Stimulated activated CD4-positive, alpha-beta T cell treated with anti-CD3 and anti-CD28 coated beads, Interleukin-12 subunit alpha, Interleukin-12 subunit beta, amount 100 ng/mL, for 48 hours (primary cell): ENCODE measurements around the gene ABCD1.
A peak's percentile ranks its signal among the peaks of the same experiment; 100 is the strongest.
"Not testable (repeated sequence)": the region's sequence is repeated elsewhere in the genome, so short reads cannot be mapped to it uniquely, and the experiment has no call there.

Experiments used
- DNase-seq, 3 donors: peaks; one replicate each; pipeline ENCODE4 v3.0.0-alpha.2; 2020; ENCODE audit warnings: low read depth in 2 of 3, low spot score in 1 of 3

The ABCD1 gene

DNA sequence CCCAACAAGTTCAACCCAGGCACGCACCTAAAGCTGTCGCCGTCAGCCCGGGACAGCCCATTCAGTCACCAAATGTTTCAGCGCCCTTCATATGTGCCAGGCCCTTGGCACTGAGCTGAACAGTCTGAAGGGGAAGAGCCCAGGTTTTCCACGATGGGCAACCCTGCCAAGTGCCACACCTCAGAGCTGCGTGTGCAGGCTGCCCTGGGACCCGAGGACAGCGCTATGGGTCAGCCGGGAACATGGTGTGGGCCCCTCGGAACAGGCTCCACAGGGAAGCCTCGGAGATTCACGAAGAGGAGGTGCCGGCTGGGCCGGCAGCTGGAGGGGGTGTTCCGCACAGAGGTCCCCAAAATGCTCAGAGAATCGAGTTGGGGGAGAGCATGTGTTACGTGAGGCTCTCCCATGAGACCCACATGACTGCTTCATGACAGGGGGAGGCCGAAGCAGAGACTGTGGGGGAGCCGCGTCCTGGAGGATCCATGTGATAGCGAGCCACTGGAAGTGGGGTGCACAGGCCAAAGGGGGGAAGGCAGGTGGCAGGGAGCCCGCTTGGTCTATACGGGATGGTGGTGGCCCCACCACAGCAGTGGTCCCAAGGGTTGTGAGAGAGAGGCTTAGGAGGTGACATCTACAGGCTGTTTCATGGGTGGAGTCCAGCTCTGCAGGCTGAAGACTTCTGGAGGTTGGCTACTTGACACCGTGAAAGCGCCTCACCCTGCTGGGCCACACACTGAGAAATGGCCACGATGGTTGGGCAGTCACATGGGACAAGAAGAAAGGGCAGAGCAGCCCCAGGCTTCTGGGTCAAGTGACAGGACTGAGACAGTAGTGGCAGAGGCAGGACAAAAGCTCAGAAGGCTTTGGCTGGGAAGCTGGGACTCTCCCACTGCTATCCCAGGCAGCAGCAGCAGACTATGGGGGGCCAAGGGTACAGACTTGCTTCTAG, 14.7 kb upstream of the ABCD1 start:
- no peak for DNase-seq

- no peak for DNase-seq
These were observed 10.4 kb upstream of the ABCD1 start for GRCh38 chrX:153714256-153714655.

DNA sequence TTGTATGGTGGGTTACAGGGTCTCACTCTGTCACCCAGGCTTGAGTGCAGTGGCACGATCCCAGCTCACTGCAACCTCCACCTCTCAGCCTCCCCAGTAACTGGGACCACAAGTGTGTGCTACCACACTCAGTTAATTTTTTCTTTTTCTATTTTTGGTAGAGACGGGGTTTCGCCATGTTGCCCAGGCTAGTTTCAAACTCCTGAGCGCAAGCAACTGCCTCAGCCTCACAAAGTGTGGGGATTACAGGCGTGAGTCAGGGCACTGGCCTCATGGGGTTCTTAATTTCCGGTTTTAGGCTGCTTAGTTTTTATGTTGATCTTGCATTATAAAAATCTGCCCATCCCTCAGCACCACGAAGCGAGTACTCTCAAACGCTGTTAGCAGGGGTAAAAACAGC, 7.2 kb upstream of the ABCD1 start:
- no peak for DNase-seq

GRCh38 chrX:153719238-153719637, 5.4 kb upstream of the ABCD1 start:
- no peak for DNase-seq

DNA sequence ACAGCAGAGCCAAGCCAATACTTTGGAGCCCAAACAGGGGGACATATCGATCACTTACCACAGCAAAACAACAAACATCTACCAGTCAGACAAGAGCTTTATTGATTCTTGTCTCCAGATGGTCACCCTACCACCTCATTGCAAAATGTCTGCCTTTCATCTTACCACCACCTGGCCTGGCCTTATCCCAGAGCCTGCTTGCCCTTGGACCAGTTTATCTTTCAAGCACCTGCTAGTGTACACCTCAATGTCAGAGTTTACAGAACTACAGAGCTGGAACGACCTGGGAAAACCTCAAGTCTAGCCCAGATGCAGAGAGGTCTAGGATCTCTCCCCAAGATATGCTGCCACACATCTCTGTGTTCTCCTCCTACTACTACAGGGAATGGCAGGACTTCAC, 5.0 kb upstream of the ABCD1 start:
- no peak for DNase-seq

DNA sequence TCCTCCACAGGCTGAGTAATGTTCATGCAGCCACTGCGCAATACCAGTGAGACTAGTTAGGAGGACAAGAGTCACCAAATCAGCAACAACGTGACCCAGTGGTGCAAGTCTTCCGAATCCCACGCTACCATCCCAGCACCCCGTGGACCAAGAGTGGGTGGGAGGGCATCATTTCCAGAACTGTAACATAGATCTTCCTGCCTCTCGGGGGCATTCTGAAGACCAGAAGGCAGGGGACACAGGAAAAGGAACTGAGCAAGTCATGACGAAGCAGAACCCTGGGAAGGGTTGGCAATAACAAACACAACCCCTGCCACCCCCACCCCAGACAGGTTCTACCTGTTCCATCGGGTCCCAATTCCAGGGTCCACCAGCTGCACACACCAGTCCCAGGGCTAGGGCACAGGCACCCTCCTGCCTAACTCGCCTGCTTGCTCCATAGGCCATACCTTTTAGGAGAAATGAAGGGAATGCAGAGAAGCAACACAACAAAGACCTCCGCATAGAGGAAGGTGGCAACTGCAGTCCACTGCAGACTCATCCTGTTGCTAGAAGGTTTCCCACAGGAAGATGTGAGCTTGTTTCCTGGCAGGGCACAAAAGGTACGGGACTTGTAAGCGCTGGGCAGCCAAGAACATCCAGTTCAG, 1.8 kb upstream of the ABCD1 start:
- DNase-seq = no peak

DNA sequence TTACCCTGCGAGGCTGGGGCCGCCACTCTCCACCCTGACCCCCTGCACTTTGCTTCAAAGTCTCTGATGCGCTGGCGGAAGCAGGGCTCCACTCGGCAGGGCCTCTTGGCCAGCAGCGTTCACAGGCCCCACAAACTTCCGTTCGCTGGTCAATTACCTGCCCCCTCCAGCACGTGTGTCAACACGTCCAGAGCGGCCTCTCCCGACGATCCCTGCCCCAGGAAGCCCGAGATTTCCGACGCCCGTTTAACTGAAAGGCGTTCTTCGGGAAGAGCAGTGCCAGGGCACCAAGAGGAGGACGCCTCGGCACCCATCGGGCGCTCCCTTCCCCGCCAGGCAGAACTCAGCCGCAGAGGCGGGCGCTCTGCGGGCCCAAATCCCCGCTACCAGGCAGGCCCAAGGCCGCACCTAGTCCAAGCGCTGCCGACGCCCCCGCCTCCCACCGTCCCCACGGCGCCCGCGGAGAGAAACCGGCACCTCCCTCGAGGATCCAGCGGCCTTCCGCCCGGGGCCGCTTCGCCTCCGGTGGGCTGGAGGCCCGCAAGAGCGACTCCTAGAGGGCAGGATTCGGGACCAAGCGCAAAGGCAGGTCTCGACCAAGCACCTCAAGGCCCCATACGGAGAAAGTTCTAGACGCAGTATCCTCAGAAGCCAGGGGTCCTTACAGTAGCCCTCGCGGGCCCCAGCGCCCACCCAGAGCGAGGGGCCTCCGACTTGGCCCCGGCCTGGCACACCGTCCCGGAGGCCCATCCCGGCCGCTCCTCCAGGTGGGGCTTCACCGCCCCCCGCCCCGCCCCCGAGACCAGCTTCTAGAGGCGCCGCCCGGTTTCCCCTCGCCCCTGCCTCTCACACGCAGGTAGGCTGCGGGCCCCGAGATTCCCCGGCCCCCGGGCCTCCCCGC, 1.1 kb upstream of the ABCD1 start:
- DNase-seq = peak in 2 of 3 donors; percentile 24 to 57

DNA sequence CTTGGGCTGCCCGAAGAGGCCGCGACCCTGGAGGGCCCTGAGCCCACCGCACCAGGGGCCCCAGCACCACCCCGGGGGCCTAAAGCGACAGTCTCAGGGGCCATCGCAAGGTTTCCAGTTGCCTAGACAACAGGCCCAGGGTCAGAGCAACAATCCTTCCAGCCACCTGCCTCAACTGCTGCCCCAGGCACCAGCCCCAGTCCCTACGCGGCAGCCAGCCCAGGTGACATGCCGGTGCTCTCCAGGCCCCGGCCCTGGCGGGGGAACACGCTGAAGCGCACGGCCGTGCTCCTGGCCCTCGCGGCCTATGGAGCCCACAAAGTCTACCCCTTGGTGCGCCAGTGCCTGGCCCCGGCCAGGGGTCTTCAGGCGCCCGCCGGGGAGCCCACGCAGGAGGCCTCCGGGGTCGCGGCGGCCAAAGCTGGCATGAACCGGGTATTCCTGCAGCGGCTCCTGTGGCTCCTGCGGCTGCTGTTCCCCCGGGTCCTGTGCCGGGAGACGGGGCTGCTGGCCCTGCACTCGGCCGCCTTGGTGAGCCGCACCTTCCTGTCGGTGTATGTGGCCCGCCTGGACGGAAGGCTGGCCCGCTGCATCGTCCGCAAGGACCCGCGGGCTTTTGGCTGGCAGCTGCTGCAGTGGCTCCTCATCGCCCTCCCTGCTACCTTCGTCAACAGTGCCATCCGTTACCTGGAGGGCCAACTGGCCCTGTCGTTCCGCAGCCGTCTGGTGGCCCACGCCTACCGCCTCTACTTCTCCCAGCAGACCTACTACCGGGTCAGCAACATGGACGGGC, 579 bp downstream of the ABCD1 start:
- no peak for DNase-seq

GRCh38 chrX:153725832-153726285, 1.2 kb downstream of the ABCD1 start:
- no peak for DNase-seq

GRCh38 chrX:153726286-153727122, 1.8 kb downstream of the ABCD1 start:
- no peak for DNase-seq

- DNase-seq = no peak
These were observed 2.7 kb downstream of the ABCD1 start for GRCh38 chrX:153727123-153727931.

DNA sequence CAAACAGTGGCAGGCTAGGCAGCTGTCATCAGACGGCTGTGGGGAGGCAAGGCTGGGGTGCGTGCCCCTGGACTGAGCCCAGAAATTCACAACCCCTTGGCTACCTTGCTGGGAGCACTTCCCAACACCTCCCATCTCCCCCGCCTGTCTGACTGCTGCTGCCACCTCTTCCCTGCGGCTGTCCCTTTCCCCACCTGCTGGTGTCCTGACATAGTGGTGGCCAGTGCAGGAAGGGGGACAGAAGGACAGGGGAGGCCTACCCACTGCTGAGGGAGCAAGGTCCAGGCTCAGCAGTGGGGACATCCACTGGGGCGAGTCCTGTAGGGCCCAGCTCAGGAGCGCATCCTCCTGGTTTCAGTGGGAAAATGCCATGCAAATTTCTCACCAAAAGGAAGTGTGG, 3.4 kb downstream of the ABCD1 start:
- DNase-seq = no peak

DNA sequence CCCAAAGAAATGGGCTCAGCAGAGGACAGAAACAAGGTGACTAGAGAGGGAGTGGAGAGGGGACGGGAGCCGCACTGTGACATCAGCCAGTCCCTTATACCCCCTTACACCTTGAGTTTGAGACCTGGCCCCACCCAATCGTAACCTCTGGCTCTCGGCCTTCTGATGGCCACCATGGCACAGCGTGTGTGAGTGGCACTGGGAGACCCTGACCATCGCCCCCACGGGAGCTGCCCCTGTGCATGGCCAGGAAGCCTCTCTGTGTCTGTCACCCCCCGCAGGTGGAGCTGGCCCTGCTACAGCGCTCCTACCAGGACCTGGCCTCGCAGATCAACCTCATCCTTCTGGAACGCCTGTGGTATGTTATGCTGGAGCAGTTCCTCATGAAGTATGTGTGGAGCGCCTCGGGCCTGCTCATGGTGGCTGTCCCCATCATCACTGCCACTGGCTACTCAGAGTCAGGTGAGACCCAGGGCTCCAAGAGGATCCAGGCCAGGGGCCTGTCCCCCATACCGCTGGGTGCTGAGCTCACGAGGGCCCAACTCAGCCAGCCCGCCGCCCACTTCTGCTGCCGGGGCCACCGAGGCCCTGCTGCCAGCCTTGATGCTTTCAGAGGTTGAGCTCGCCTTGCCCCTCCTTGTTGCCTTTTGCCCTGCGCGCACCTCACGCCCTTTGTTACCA, 4.4 kb downstream of the ABCD1 start:
- no peak for DNase-seq

DNA sequence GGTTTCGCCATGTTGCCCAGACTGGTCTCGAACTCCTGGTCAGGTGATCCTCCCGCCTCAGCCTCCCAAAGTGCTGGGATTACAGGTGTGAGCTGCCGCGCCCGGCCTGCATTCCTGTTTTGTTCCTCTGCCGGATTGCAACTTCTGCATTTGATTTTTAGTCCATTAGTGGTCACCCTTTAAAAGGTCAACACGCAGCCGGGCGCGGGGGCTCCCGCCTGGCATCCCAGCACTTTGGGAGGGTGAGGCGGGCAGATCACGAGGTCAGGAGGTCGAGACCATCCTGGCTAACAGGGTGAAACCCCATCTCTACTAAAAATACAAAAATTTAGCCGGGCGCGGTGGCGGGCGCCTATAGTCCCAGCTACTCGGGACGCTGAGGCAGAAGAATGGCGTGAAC, 5.5 kb downstream of the ABCD1 start:
- DNase-seq = not testable (repeated sequence)

DNA sequence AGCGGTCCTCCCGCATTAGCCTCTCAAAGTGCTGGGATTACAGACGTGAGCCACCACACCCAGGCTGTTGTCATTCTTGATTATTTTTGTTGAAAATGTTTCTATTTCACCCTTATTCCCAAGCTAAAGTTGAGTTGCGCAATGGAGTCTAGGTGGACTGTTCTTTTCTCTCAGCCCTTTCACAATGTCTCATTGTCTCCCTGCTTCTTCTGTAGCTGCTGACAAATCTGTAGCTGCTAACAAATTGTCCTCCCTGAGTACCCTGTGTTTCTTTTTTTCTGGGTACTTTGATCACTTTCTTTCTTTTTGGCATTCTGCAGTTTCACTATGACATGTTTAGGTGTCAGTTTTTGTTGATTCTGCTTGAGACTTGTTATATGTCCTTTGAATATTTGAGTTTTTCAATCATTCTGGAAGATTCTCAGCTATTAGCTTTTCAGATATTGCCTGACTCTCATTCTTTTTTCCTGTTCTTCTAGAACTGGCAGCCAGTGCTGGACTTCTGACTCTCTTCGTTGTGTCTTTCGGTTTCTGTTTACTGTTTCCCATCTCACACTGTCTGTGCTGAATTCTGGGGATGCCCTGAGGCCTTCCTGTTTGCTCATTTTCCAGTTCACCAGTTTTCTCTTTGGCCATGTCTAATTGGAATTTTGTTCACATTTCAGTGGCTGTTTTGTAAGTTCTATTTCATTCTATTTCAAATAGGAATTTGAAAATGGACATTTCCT, 6.6 kb downstream of the ABCD1 start:
- DNase-seq = no peak

DNA sequence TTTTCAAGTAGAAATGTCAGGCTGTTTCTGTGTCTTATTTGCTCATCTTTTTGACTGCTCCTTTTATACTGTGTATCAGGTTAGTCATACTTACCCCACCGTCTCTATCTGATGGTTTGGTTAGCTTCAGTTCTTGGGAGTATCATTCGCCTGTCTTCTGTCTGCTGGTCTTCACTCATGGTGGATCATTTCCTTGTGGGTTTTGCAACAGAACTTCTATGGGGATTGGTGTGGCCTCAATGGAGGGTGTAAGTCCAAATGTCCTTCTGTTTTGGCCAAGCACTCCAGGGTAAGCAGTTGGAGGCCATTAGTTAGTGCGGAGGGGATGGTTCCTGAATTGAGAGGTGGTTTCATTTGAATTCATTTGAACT, 7.2 kb downstream of the ABCD1 start:
- DNase-seq = no peak

- DNase-seq = no peak
These were observed 7.7 kb downstream of the ABCD1 start for GRCh38 chrX:153732401-153732800.
